HepG2 (cell line): ENCODE data around the gene NLRC5. TPM values are rescaled to one million over a fixed set of nuclear protein-coding genes. Genes with fewer than 3 reads are reported as not detected.
A peak's percentile ranks its signal among the peaks of the same experiment; 100 is the strongest.

Experiments used
- BORCS8-MEF2B ChIP-seq: sonication (generic); formaldehyde crosslinking; IDR thresholded peaks from 2 replicates; pipeline ENCODE4 v1.8.0; 2022; ENCODE audit warnings: mild to moderate bottlenecking, missing genetic modification reagents
- HOXA3 ChIP-seq: sonication (generic); formaldehyde crosslinking; IDR thresholded peaks from 2 replicates; pipeline ENCODE4 v1.5.0; 2020; ENCODE audit warnings: missing genetic modification reagents
- KLF13 ChIP-seq: sonication (generic); formaldehyde crosslinking; IDR thresholded peaks from 2 replicates; pipeline ENCODE4 v1.4.0; 2020; ENCODE audit warnings: mild to moderate bottlenecking, missing genetic modification reagents
- KLF16 ChIP-seq, 2 experiments: sonication (generic) in 1 of 2; formaldehyde crosslinking in 1 of 2; IDR thresholded peaks; 2 replicates each; pipeline versions ENCODE4 v1.6.1 to v1.8.0; 2016 to 2023; ENCODE audit warnings: missing genetic modification reagents in 2 of 2, missing compliant biosample characterization in 1 of 2
- MAFG ChIP-seq: sonication (generic); formaldehyde crosslinking; IDR thresholded peaks from 2 replicates; pipeline ENCODE4 v1.5.1; 2020; ENCODE audit warnings: mild to moderate bottlenecking, missing genetic modification reagents
- MAFK ChIP-seq, 2 experiments: IDR thresholded peaks in 1 of 2; conservative IDR thresholded peaks in 1 of 2; 2 replicates each; pipeline ENCODE4 v1.6.1; 2011; ENCODE audit warnings: improper control_type of control experiment in 2 of 2, low read length in 2 of 2
- NAIF1 ChIP-seq: sonication (generic); formaldehyde crosslinking; IDR thresholded peaks from 2 replicates; pipeline ENCODE4 v1.5.0; 2020; ENCODE audit warnings: mild to moderate bottlenecking, missing genetic modification reagents, borderline replicate concordance
- NRL ChIP-seq: sonication (generic); formaldehyde crosslinking; IDR thresholded peaks from 2 replicates; pipeline ENCODE4 v1.5.0; 2020; ENCODE audit warnings: missing genetic modification reagents, mild to moderate bottlenecking, moderate library complexity, borderline replicate concordance
- PHF21A ChIP-seq: sonication (generic); formaldehyde crosslinking; IDR thresholded peaks from 2 replicates; pipeline ENCODE4 v1.5.0; 2020; ENCODE audit warnings: mild to moderate bottlenecking, missing genetic modification reagents
- SKI ChIP-seq: fragments of 450-650 bp; IDR thresholded peaks from one replicate; pipeline ENCODE4 v1.6.1; 2018; ENCODE audit warnings: mild to moderate bottlenecking; ENCODE audit not compliant: partially characterized antibody
- SMC3 ChIP-seq: IDR thresholded peaks from 2 replicates; pipeline ENCODE4 v1.6.1; 2011; ENCODE audit warnings: low read length, improper control_type of control experiment
- TRIM24 ChIP-seq: sonication (generic); formaldehyde crosslinking; IDR thresholded peaks from 2 replicates; pipeline ENCODE4 v1.8.0; 2022; ENCODE audit warnings: mild to moderate bottlenecking, missing genetic modification reagents
- ZNF549 ChIP-seq: sonication (generic); formaldehyde crosslinking; IDR thresholded peaks from 2 replicates; pipeline ENCODE4 v1.5.0; 2020; ENCODE audit warnings: missing genetic modification reagents
- ZNF562 ChIP-seq: sonication (generic); formaldehyde crosslinking; IDR thresholded peaks from 2 replicates; pipeline ENCODE4 v1.8.0; 2022; ENCODE audit warnings: missing genetic modification reagents, borderline replicate concordance
- ZNF652 ChIP-seq: IDR thresholded peaks from 2 replicates; pipeline ENCODE4 v1.6.1; 2016; ENCODE audit warnings: low read depth, borderline replicate concordance
- ZNF782 ChIP-seq: sonication (generic); formaldehyde crosslinking; IDR thresholded peaks from 2 replicates; pipeline ENCODE4 v1.4.0; 2020; ENCODE audit warnings: missing genetic modification reagents, mild to moderate bottlenecking, borderline replicate concordance
- ZNF850 ChIP-seq: sonication (generic); formaldehyde crosslinking; conservative IDR thresholded peaks from 2 replicates; pipeline ENCODE4 v1.9.0; 2021; ENCODE audit warnings: mild to moderate bottlenecking, missing genetic modification reagents
- polyA plus RNA-seq, 8 experiments: library from polyadenylated mRNA; depleted of rRNA in 3 of 8; stranded (reverse) in 7 of 8; unstranded in 1 of 8; fragments of >200 nt; fragmentation: Illumina TruSeq in 4 of 8; extraction: Trizol in 4 of 8; gene quantifications; 2 replicates each; pipeline versions ENCODE4 v1.2.1 to v1.2.3, GENCODE V29; 2011 to 2016; ENCODE audit warnings: low read depth in 4 of 8, missing spikeins in 1 of 8, mixed read lengths in 1 of 8; ENCODE audit not compliant: insufficient read depth in 1 of 8
- total RNA-seq, 5 experiments: library from RNA; depleted of rRNA; stranded (reverse); fragments of >200 nt; fragmentation: Illumina TruSeq; extraction: Trizol; gene quantifications; 2 replicates each; pipeline ENCODE4 v1.2.3, GENCODE V29; 2016; ENCODE audit warnings: low read depth in 1 of 5
- TF ChIP-seq, protein P1 (sequence below): sonication (generic); formaldehyde crosslinking; IDR thresholded peaks from 2 replicates; pipeline ENCODE4 v1.4.0; 2020; ENCODE audit warnings: missing genetic modification reagents
- TF ChIP-seq, protein P2 (sequence below): sonication (generic); formaldehyde crosslinking; conservative IDR thresholded peaks from 2 replicates; pipeline ENCODE4 v1.5.0; 2020; ENCODE audit warnings: missing genetic modification reagents
- TF ChIP-seq, protein P3 (sequence below): sonication (generic); formaldehyde crosslinking; IDR thresholded peaks from 2 replicates; pipeline ENCODE4 v1.8.0; 2022; ENCODE audit warnings: mild to moderate bottlenecking, missing genetic modification reagents, moderate library complexity

NLRC5 gene
- total and polyA plus RNA-seq, 2 of the 13 experiments (the other 11 are each of a cell fraction or from before 2014, with no cell fraction given): 6.3 to 12.7 TPM

DNA sequence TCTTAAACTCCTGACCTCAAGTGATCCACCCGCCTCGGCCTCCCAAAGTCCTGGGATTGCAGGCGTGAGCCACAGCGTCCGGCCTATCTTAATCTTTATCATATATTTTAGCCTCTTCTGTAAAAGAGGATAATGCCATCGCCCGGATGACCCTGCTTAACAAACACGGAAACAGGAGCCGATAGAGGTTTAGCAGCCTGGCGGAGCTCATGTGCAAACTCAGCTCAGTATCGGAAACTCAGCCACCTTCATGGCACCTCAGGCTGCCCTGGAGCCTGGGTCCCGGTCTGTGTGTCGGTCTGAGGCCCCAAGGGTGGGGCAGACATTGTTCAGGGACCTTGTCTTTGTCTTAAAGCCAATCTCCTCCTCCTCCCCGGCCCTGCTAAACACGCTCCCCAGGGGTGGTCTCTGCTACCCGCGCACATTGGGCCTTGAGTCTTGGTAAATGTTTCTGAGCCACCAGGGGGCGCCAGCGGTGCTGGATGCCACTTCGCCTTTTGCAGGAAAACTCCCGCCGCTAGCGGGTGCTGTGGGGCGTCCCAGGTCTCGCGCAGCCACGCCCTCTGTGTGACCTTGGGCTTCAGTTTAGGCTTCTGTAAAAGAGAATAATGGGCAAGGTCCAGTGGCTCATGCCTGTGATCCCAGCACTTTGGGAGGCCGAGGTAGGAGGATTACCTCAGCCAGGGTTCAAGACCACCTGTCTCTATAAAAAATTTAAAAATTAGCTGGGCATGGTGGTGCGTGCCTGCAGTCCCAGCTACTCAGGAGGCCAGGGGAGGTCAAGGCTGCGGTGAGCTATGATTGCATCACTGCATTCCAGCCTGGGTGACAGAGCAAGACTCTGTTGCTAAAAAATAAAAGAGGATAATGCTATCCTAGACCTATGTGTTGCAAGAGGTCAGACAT is 24.9 kb upstream of the NLRC5 start (continued):
- TF ChIP-seq, protein P1, sequence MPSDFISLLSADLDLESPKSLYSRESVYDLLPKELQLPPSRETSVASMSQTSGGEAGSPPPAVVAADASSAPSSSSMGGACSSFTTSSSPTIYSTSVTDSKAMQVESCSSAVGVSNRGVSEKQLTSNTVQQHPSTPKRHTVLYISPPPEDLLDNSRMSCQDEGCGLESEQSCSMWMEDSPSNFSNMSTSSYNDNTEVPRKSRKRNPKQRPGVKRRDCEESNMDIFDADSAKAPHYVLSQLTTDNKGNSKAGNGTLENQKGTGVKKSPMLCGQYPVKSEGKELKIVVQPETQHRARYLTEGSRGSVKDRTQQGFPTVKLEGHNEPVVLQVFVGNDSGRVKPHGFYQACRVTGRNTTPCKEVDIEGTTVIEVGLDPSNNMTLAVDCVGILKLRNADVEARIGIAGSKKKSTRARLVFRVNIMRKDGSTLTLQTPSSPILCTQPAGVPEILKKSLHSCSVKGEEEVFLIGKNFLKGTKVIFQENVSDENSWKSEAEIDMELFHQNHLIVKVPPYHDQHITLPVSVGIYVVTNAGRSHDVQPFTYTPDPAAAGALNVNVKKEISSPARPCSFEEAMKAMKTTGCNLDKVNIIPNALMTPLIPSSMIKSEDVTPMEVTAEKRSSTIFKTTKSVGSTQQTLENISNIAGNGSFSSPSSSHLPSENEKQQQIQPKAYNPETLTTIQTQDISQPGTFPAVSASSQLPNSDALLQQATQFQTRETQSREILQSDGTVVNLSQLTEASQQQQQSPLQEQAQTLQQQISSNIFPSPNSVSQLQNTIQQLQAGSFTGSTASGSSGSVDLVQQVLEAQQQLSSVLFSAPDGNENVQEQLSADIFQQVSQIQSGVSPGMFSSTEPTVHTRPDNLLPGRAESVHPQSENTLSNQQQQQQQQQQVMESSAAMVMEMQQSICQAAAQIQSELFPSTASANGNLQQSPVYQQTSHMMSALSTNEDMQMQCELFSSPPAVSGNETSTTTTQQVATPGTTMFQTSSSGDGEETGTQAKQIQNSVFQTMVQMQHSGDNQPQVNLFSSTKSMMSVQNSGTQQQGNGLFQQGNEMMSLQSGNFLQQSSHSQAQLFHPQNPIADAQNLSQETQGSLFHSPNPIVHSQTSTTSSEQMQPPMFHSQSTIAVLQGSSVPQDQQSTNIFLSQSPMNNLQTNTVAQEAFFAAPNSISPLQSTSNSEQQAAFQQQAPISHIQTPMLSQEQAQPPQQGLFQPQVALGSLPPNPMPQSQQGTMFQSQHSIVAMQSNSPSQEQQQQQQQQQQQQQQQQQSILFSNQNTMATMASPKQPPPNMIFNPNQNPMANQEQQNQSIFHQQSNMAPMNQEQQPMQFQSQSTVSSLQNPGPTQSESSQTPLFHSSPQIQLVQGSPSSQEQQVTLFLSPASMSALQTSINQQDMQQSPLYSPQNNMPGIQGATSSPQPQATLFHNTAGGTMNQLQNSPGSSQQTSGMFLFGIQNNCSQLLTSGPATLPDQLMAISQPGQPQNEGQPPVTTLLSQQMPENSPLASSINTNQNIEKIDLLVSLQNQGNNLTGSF (CRISPR knock-in tag): 0 out of 2 replicates have a peak, but pooled peaks have one; percentile 48
- TF ChIP-seq BORCS8-MEF2B (CRISPR knock-in tag) (peak; percentile 31; the same call in 1 of the 2 replicates), NAIF1 (no peak; the same call in 1 of the 2 replicates), PHF21A (peak; percentile 75; the same call in 1 of the 2 replicates), KLF16 (CRISPR knock-in tag; IDR thresholded peaks at IDR 0.05) (peak in 1 of 2 experiments; percentile 60; a peak in 2 of 4 replicates), SMC3 (peak; percentile 61), ZNF562 (CRISPR knock-in tag) (no peak), ZNF782 (CRISPR knock-in tag) (no peak), SKI (peak; percentile 65), MAFG (no peak), ZNF850 (no peak), ZNF652 (CRISPR knock-in tag) (no peak), HOXA3 (CRISPR knock-in tag) (peak; percentile 90), KLF13 (no peak), ZNF549 (CRISPR knock-in tag) (no peak), MAFK (conservative IDR thresholded peaks at IDR 0.05 in 1 of 2, IDR thresholded peaks at IDR 0.05 in 1 of 2; ENCODE audit: low read length in 2 of 2) (no peak), NRL (CRISPR knock-in tag) (peak; percentile 89), TRIM24 (CRISPR knock-in tag) (peak; percentile 95)
- TF ChIP-seq, protein P2, sequence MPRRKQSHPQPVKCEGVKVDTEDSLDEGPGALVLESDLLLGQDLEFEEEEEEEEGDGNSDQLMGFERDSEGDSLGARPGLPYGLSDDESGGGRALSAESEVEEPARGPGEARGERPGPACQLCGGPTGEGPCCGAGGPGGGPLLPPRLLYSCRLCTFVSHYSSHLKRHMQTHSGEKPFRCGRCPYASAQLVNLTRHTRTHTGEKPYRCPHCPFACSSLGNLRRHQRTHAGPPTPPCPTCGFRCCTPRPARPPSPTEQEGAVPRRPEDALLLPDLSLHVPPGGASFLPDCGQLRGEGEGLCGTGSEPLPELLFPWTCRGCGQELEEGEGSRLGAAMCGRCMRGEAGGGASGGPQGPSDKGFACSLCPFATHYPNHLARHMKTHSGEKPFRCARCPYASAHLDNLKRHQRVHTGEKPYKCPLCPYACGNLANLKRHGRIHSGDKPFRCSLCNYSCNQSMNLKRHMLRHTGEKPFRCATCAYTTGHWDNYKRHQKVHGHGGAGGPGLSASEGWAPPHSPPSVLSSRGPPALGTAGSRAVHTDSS (CRISPR knock-in tag): no peak
- TF ChIP-seq, protein P3, sequence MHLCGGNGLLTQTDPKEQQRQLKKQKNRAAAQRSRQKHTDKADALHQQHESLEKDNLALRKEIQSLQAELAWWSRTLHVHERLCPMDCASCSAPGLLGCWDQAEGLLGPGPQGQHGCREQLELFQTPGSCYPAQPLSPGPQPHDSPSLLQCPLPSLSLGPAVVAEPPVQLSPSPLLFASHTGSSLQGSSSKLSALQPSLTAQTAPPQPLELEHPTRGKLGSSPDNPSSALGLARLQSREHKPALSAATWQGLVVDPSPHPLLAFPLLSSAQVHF (CRISPR knock-in tag): no peak
